Gastrocnemius medialis (tissue), 4 donors: ENCODE measurements around the gene TSSC4. TPM values are rescaled to one million over a fixed set of nuclear protein-coding genes. Genes with fewer than 3 reads are reported as not detected.
A peak's percentile ranks its signal among the peaks of the same experiment; 100 is the strongest.

Experiments
- ATAC-seq, 2 donors: fragments of 150-250 bp; one replicate each; pipeline ENCODE4 v1.9.1; 2016
- DNase-seq, 2 donors: peaks; one replicate each; pipeline ENCODE4 v3.0.0-alpha.2; 2019
- H3K27ac ChIP-seq, 4 donors: fragments of 200-600 bp; sonication (generic); 1 replicate in 1 of 4; 2 replicates in 3 of 4; pipeline ENCODE4 v1.5.1; 2016 to 2018; ENCODE audit warnings: mild to moderate bottlenecking in 2 of 4, moderate library complexity in 1 of 4
- H3K27me3 ChIP-seq, 3 donors: fragments of 200-600 bp; sonication (generic) in 2 of 3; 1 replicate in 1 of 3; 2 replicates in 2 of 3; pipeline versions ENCODE4 v1.5.1 to v1.6.0; 2016 to 2019; ENCODE audit warnings: mild to moderate bottlenecking in 1 of 3, moderate library complexity in 1 of 3
- H3K36me3 ChIP-seq, 2 donors: fragments of 200-600 bp; sonication (generic) in 1 of 2; one replicate each; pipeline ENCODE4 v1.5.1; 2017 to 2018
- H3K4me1 ChIP-seq, 2 donors: fragments of 200-600 bp; sonication (generic) in 1 of 2; one replicate each; pipeline ENCODE4 v1.5.1; 2016 to 2017; ENCODE audit warnings: mild to moderate bottlenecking in 2 of 2
- H3K4me3 ChIP-seq, 4 donors: fragments of 200-600 bp; sonication (generic) in 3 of 4; 1 replicate in 1 of 4; 2 replicates in 3 of 4; pipeline ENCODE4 v1.5.1; 2016 to 2019; ENCODE audit warnings: mild to moderate bottlenecking in 2 of 4
- H3K9me3 ChIP-seq, 3 donors: fragments of 200-600 bp; sonication (generic) in 2 of 3; 1 replicate in 1 of 3; 2 replicates in 2 of 3; pipeline ENCODE4 v1.5.1; 2016 to 2019
- POLR2A ChIP-seq, 2 donors: fragments of 450-650 bp; IDR thresholded peaks; one replicate each; pipeline ENCODE4 v1.6.1; 2017; ENCODE audit warnings: antibody characterized with exemption in 2 of 2, mild to moderate bottlenecking in 2 of 2, moderate library complexity in 2 of 2
- in situ Hi-C, 4 donors: fragments of 200-750 bp; cut with MboI; loops; one replicate each; pipeline versions ENCODE4 v1.15.0 to v1.8.0; 2017; ENCODE audit warnings: low sequenced_read_pairs in 4 of 4
- intact Hi-C: fragments of 100-400 bp; cut with DNase I; formaldehyde crosslinking; loops from one replicate; pipeline ENCODE4 v1.15.1; 2023; ENCODE audit warnings: low total_unique reads
- total RNA-seq, 4 donors: library from RNA; depleted of rRNA; stranded (reverse); fragments of >200 nt; gene quantifications; one replicate each; pipeline versions ENCODE4 v1.1.0 to v1.2.3, GENCODE V29; 2016
- TF ChIP-seq, protein P1 (sequence below), 5 experiments: fragments of 450-650 bp in 3 of 5; fragments of 200-600 bp in 2 of 5; sonication (generic) in 2 of 5; IDR thresholded peaks in 4 of 5; conservative IDR thresholded peaks in 1 of 5; 1 replicate in 4 of 5; 2 replicates in 1 of 5; pipeline ENCODE4 v1.5.1; 2016 to 2019; ENCODE audit warnings: antibody characterized with exemption in 5 of 5, mild to moderate bottlenecking in 3 of 5, moderate library complexity in 3 of 5

TSSC4 gene
- total RNA-seq, 4 donors from 2014 or later = 53.4 to 92.5 (median 76.8) TPM

GRCh38 chr11:2419638-2420501 is 19.3 kb downstream of the TSSC4 start:
- H3K4me3 ChIP-seq = no peak overlapping the region
- no peaks in the 10 kb centered on the region for H3K36me3 ChIP-seq
- peak in 1 of 2 donors; percentile 64 for DNase-seq
- H3K27ac ChIP-seq = peak overlapping the region in 1 of 4 donors; percentile 36
- intact Hi-C loops = loop anchor here (1.0 to 5.0 kb wide), 3 partner anchors 43 to 223 kb away; partner anchors contain the start of gene CD81
- ATAC-seq = peak; percentile 64 to 76
- H3K27me3 ChIP-seq = no peaks in the 10 kb centered on the region
- H3K9me3 ChIP-seq = no peaks in the 10 kb centered on the region
- in situ Hi-C loops = loop anchor here (5.0 to 25.0 kb wide), 7 partner anchors 103 to 475 kb away; no protein-coding TSS in a partner anchor
- H3K4me1 ChIP-seq = no peaks in the 10 kb centered on the region
- TF ChIP-seq POLR2A (IDR thresholded peaks at IDR 0.05) = no peak
- TF ChIP-seq, protein P1, sequence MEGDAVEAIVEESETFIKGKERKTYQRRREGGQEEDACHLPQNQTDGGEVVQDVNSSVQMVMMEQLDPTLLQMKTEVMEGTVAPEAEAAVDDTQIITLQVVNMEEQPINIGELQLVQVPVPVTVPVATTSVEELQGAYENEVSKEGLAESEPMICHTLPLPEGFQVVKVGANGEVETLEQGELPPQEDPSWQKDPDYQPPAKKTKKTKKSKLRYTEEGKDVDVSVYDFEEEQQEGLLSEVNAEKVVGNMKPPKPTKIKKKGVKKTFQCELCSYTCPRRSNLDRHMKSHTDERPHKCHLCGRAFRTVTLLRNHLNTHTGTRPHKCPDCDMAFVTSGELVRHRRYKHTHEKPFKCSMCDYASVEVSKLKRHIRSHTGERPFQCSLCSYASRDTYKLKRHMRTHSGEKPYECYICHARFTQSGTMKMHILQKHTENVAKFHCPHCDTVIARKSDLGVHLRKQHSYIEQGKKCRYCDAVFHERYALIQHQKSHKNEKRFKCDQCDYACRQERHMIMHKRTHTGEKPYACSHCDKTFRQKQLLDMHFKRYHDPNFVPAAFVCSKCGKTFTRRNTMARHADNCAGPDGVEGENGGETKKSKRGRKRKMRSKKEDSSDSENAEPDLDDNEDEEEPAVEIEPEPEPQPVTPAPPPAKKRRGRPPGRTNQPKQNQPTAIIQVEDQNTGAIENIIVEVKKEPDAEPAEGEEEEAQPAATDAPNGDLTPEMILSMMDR (IDR thresholded peaks at IDR 0.05 in 4 of 5, conservative IDR thresholded peaks at IDR 0.05 in 1 of 5) = peak; percentile 68 to 83 (median 75)

- intact Hi-C loops (loop anchor here (1.0 kb wide), 2 partner anchors 115 to 223 kb away; no protein-coding TSS in a partner anchor), in situ Hi-C loops (loop anchor here (10.0 to 25.0 kb wide), 6 partner anchors 106 to 474 kb away; no protein-coding TSS in a partner anchor)
- Histone ChIP-seq H3K4me3 (peak overlapping the region in 1 of 4 donors; percentile 41), H3K4me1 (no peaks in the 10 kb centered on the region), H3K27ac (no peak overlapping the region), H3K27me3 (no peaks in the 10 kb centered on the region), H3K36me3 (no peaks in the 10 kb centered on the region), H3K9me3 (no peaks in the 10 kb centered on the region)
- TF ChIP-seq, protein P1 (IDR thresholded peaks at IDR 0.05 in 4 of 5, conservative IDR thresholded peaks at IDR 0.05 in 1 of 5) = peak; percentile 87 to 97 (median 94)
- no peak for TF ChIP-seq POLR2A (IDR thresholded peaks at IDR 0.05)
- ATAC-seq (peak; percentile 78 to 93), DNase-seq (peak; percentile 29 to 45)
These were observed 20.1 kb downstream of the TSSC4 start for GRCh38 chr11:2420502-2421225.

DNA sequence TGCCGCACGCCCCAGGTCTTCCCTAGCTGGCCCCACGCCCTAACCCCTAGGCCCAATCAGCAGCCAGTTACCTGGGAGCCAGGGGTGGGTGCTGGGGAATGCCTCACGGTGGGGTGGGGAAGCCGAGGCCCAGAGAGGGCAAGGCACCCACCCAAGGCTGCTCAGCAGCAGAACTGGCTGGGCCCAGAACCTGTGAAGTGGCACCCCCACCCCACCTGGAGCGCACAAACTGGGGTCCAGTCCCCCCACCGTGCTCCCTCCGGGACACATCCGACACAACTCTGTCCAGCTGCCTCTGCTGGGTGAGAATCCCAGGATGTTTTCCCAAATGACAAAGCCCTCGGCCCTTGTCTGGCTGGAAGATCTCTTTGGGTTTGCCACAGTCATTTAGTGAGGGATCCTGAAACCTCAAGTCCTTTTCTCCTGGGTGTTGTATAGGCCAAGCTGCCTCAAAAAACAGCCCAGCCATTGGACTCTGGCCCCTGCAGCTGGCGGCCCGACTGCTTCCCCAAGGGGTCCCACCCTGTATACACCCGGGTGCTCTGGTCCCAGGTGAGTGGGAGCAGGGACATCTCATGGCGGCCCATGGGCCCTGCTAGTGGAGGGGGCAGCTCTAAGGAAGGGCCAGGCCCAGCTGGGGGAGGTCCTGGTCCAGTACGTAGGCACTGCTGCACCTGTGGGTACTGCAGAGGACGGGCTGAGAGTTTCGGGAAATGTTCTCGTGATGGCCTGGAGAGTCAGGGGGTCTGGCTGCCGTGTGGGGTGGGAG is 20.9 kb downstream of the TSSC4 start:
- Histone ChIP-seq H3K27ac (no peak overlapping the region), H3K4me3 (no peak overlapping the region), H3K27me3 (no peaks in the 10 kb centered on the region), H3K4me1 (no peaks in the 10 kb centered on the region), H3K36me3 (no peaks in the 10 kb centered on the region), H3K9me3 (no peaks in the 10 kb centered on the region)
- ATAC-seq (no peak), DNase-seq (no peak)
- TF ChIP-seq, protein P1 (IDR thresholded peaks at IDR 0.05 in 4 of 5, conservative IDR thresholded peaks at IDR 0.05 in 1 of 5) = no peak
- TF ChIP-seq POLR2A (IDR thresholded peaks at IDR 0.05) = no peak
- in situ Hi-C loops (loop anchor here (10.0 to 25.0 kb wide), 6 partner anchors 107 to 473 kb away; no protein-coding TSS in a partner anchor), intact Hi-C loops (no loop called here)

DNA sequence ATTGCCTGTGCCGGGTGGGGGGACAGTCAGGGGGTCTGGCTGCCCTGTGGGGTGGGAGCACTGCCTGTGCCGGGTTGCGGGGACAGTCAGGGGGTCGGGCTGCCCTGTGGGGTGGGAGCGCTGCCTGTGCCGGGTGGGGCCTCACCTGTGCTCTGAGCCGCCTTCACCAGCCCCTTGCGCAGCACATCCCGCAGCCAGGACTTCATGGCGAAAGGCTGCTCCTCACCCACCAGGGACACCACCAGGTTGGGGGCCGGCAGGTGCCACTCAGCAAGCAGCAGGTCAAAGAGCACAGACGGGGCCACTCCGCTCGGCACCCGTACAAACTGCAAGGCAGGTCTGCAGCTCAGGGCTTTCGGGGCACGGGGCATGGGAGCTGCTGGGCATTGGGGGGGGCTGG is 21.4 kb downstream of the TSSC4 start:
- DNase-seq = no peak
- TF ChIP-seq, protein P1 (IDR thresholded peaks at IDR 0.05 in 4 of 5, conservative IDR thresholded peaks at IDR 0.05 in 1 of 5) = no peak
- Histone ChIP-seq H3K9me3 (no peaks in the 10 kb centered on the region), H3K4me1 (no peaks in the 10 kb centered on the region), H3K36me3 (no peaks in the 10 kb centered on the region), H3K4me3 (no peak overlapping the region), H3K27ac (no peak overlapping the region), H3K27me3 (no peaks in the 10 kb centered on the region)
- ATAC-seq = no peak
- intact Hi-C loops = no loop called here
- in situ Hi-C loops = loop anchor here (10.0 to 25.0 kb wide), 6 partner anchors 107 to 473 kb away; no protein-coding TSS in a partner anchor
